ENCODE results near the gene ZNF346. TPM values are rescaled to one million over a fixed set of nuclear protein-coding genes. Genes with fewer than 3 reads are reported as not detected.
"Not testable (repeated sequence)": the region's sequence is repeated elsewhere in the genome, so short reads cannot be mapped to it uniquely, and the experiment has no call there.

ZNF346 gene
- total RNA-seq, 1 donor from 2014 or later = 26.2 TPM

- DNase-seq (ENCODE audit: low spot score) = no peak
Observed at GRCh38 chr5:177010153-177010552, 12.3 kb upstream of the ZNF346 start.

- no peak for DNase-seq (ENCODE audit: low spot score)
Observed at GRCh38 chr5:177015156-177015555, 7.3 kb upstream of the ZNF346 start.

- no peak for DNase-seq (ENCODE audit: low spot score)
Observed at GRCh38 chr5:177018341-177018740, 4.2 kb upstream of the ZNF346 start.

- DNase-seq (ENCODE audit: low spot score) = no peak
Observed at GRCh38 chr5:177020033-177020432, 2.5 kb upstream of the ZNF346 start.

GRCh38 chr5:177023303-177023664, 788 bp downstream of the ZNF346 start:
- no peak for DNase-seq (ENCODE audit: low spot score)

GRCh38 chr5:177024559-177024958, 2.1 kb downstream of the ZNF346 start:
- no peak for DNase-seq (ENCODE audit: low spot score)

- no peak for DNase-seq (ENCODE audit: low spot score)
Observed at GRCh38 chr5:177025101-177025601, 2.7 kb downstream of the ZNF346 start.

GRCh38 chr5:177027665-177028064, 5.2 kb downstream of the ZNF346 start:
- DNase-seq (ENCODE audit: low spot score) = no peak

GRCh38 chr5:177029498-177029897, 7.0 kb downstream of the ZNF346 start:
- DNase-seq (ENCODE audit: low spot score) = no peak

GRCh38 chr5:177035976-177036375, 13.5 kb downstream of the ZNF346 start:
- DNase-seq (ENCODE audit: low spot score) = no peak

GRCh38 chr5:177036443-177036842, 13.9 kb downstream of the ZNF346 start:
- DNase-seq (ENCODE audit: low spot score) = no peak

GRCh38 chr5:177036921-177037320, 14.4 kb downstream of the ZNF346 start:
- no peak for DNase-seq (ENCODE audit: low spot score)

- no peak for DNase-seq (ENCODE audit: low spot score)
Observed at GRCh38 chr5:177040814-177041420, 18.4 kb downstream of the ZNF346 start.

- DNase-seq (ENCODE audit: low spot score) = no peak
Observed at GRCh38 chr5:177041936-177042335, 19.4 kb downstream of the ZNF346 start.

- DNase-seq (ENCODE audit: low spot score) = no peak
Observed at GRCh38 chr5:177043114-177043513, 20.6 kb downstream of the ZNF346 start.

GRCh38 chr5:177043958-177044357, 21.5 kb downstream of the ZNF346 start:
- DNase-seq (ENCODE audit: low spot score) = no peak

GRCh38 chr5:177044641-177045040, 22.1 kb downstream of the ZNF346 start:
- DNase-seq (ENCODE audit: low spot score) = no peak

- DNase-seq (ENCODE audit: low spot score) = no peak
Observed at GRCh38 chr5:177045631-177046030, 23.1 kb downstream of the ZNF346 start.

GRCh38 chr5:177048531-177048930, 26.0 kb downstream of the ZNF346 start:
- not testable (repeated sequence) for DNase-seq (ENCODE audit: low spot score)

- DNase-seq (ENCODE audit: low spot score) = no peak
Observed at GRCh38 chr5:177049285-177049684, 26.8 kb downstream of the ZNF346 start.

GRCh38 chr5:177064500-177065277, 42.2 kb downstream of the ZNF346 start:
- DNase-seq (ENCODE audit: low spot score) = no peak

- no peak for DNase-seq (ENCODE audit: low spot score)
Observed at GRCh38 chr5:177065491-177065890, 43.0 kb downstream of the ZNF346 start.

GRCh38 chr5:177066224-177066623, 43.7 kb downstream of the ZNF346 start:
- no peak for DNase-seq (ENCODE audit: low spot score)

Measured in ureter (tissue), 1 donor.